Measurements from ENCODE around the gene ITGB2. TPM values are rescaled to one million over a fixed set of nuclear protein-coding genes. Genes with fewer than 3 reads are reported as not detected.

The ITGB2 gene
- total RNA-seq, 1 experiment from 2014 or later: 1.5 TPM

DNA sequence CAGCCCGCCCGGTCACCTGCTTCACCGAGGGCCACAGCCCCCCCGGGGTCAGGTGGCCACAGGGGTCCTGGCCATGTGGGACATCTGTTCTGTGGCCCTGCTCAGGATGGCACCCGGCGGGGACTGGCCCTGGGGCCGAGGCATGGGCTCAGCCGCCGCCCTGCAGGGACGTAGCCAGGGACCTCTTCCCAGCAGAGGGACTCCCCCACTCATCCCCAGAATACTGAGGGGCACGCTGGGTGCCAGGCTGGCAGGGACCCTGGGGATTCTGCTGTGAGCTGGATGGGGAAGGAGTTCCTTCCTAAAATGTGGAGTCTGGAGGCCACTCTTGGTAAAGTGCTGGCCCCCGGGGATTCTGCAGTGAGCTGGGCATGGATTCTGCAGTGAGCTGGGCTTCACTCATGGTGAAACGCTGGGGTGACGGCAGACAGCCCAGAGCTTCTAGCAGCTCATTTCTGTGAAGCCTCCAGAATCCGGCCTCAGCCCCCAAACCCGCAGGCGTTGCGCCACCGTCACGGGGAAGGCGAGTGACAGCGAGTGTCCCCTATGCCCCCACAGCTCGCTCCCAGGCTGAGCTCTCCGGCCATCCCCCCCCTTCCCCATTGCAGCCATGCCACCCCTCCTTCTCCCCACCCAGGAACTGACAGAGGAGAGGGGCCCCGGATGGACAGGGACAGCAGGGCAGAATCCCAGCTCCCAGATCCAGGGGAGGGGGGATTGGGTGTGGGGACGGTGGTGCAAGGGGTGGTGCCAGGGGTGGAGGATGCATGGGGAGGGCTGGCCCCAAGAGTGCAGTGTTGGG, 1.4 kb downstream of the ITGB2 start:
- Histone ChIP-seq H3K27ac (ENCODE audit: low read depth, low read length) (no peak overlapping the region), H2AFZ (ENCODE audit: low read depth, low read length, poor library complexity, severe bottlenecking) (no peak overlapping the region), H3K4me1 (ENCODE audit: control insufficient read depth in 1 of 2, insufficient read depth in 2 of 2, low read length in 2 of 2) (peaks cover 2 to 32% of the 10 kb centered on the region in 2 experiments; a peak in 3 of 4 replicates), H3K4me3 (replicated peaks in 1 of 2; ENCODE audit: low read depth in 1 of 2, low read length in 2 of 2) (no peak overlapping the region), H3K36me3 (ENCODE audit: control insufficient read depth in 1 of 2, insufficient read depth in 2 of 2, low read length in 2 of 2) (no peaks in the 10 kb centered on the region), H4K20me1 (ENCODE audit: insufficient read depth) (no peaks in the 10 kb centered on the region), H3K4me2 (ENCODE audit: low read length) (no peak overlapping the region), H3K27me3 (ENCODE audit: insufficient read depth, low read length) (peaks cover 37% of the 10 kb centered on the region), H3K9ac (ENCODE audit: low read length) (no peak overlapping the region), H3K9me2 (ENCODE audit: insufficient read depth) (no peaks in the 10 kb centered on the region), H3K9me3 (ENCODE audit: control insufficient read depth in 1 of 2, insufficient read depth in 1 of 2, low read depth in 1 of 2, low read length in 2 of 2) (no peaks in the 10 kb centered on the region), H3K79me2 (ENCODE audit: insufficient read depth, low read length) (no peaks in the 10 kb centered on the region)
- ATAC-seq (no peak), DNase-seq (ENCODE audit: low read depth, low spot score) (no peak)
- TF ChIP-seq, protein P1, sequence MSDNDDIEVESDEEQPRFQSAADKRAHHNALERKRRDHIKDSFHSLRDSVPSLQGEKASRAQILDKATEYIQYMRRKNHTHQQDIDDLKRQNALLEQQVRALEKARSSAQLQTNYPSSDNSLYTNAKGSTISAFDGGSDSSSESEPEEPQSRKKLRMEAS (IDR thresholded peaks at IDR 0.05): no peak
- TF ChIP-seq EZH2phosphoT487 (IDR thresholded peaks at IDR 0.05; ENCODE audit: borderline replicate concordance): no peak
- no peak for TF ChIP-seq POLR2A (IDR thresholded peaks at IDR 0.05; ENCODE audit: borderline replicate concordance, extremely low read depth, insufficient read depth, insufficient read length)
- ChIA-PET CTCF (no interaction called here), RAD21 (ENCODE audit: low non-redundant PET in 1 of 2, low total read pairs in 2 of 2, uncharacterized antibody in 2 of 2, unreplicated experiment in 2 of 2) (no interaction called here), POLR2A (interaction anchor here (1.6 kb wide), 1 partner anchor 8 kb away, joined by 5 read pairs; no protein-coding TSS in a partner anchor)
- intact Hi-C loops (cut with micrococcal nuclease): no loop called here
- BruUV-seq (replicated peaks): no TSS peak

GRCh38 chr21:44918581-44919033, 2.1 kb downstream of the ITGB2 start:
- POLR2A ChIA-PET: interaction anchor here (1.6 kb wide), 1 partner anchor 8 kb away, joined by 5 read pairs; no protein-coding TSS in a partner anchor
- Histone ChIP-seq H3K9me2 (ENCODE audit: insufficient read depth) (no peaks in the 10 kb centered on the region), H3K27me3 (ENCODE audit: insufficient read depth, low read length) (peaks cover 30% of the 10 kb centered on the region), H3K36me3 (ENCODE audit: control insufficient read depth in 1 of 2, insufficient read depth in 2 of 2, low read length in 2 of 2) (no peaks in the 10 kb centered on the region), H3K4me1 (ENCODE audit: control insufficient read depth in 1 of 2, insufficient read depth in 2 of 2, low read length in 2 of 2) (peaks cover 2 to 38% of the 10 kb centered on the region in 2 experiments; a peak in 3 of 4 replicates), H3K27ac (ENCODE audit: low read depth, low read length) (no peak overlapping the region), H3K4me3 (replicated peaks in 1 of 2; ENCODE audit: low read depth in 1 of 2, low read length in 2 of 2) (no peak overlapping the region), H3K4me2 (ENCODE audit: low read length) (no peak overlapping the region), H4K20me1 (ENCODE audit: insufficient read depth) (no peaks in the 10 kb centered on the region), H3K79me2 (ENCODE audit: insufficient read depth, low read length) (no peaks in the 10 kb centered on the region), H3K9ac (ENCODE audit: low read length) (no peak overlapping the region), H3K9me3 (ENCODE audit: control insufficient read depth in 1 of 2, insufficient read depth in 1 of 2, low read depth in 1 of 2, low read length in 2 of 2) (no peaks in the 10 kb centered on the region), H2AFZ (ENCODE audit: low read depth, low read length, poor library complexity, severe bottlenecking) (no peak overlapping the region)
- BruUV-seq (replicated peaks): no TSS peak
- CTCF ChIA-PET: no interaction called here
- intact Hi-C loops (cut with micrococcal nuclease): no loop called here
- RAD21 ChIA-PET (ENCODE audit: low non-redundant PET in 1 of 2, low total read pairs in 2 of 2, uncharacterized antibody in 2 of 2, unreplicated experiment in 2 of 2): no interaction called here
- no peak for DNase-seq (ENCODE audit: low read depth, low spot score)
- ATAC-seq: no peak
- TF ChIP-seq EZH2 (IDR thresholded peaks at IDR 0.05) (no peak), POLR2A (IDR thresholded peaks at IDR 0.05; ENCODE audit: borderline replicate concordance, extremely low read depth, insufficient read depth, insufficient read length) (no peak), SIN3A (IDR thresholded peaks at IDR 0.05; ENCODE audit: low read depth) (no peak), EGR1 (IDR thresholded peaks at IDR 0.05; ENCODE audit: low read depth) (no peak)
